ENCODE measurements around the gene IGLON5. TPM values are rescaled to one million over a fixed set of nuclear protein-coding genes. Genes with fewer than 3 reads are reported as not detected.

The IGLON5 gene
- total RNA-seq, 1 experiment from 2014 or later, result not detected

GRCh38 chr19:51375504-51376221 is 64.2 kb downstream of the IGLON5 start (continued):
- no peak for TF ChIP-seq EGR1 (IDR thresholded peaks at IDR 0.05; ENCODE audit: low read depth)

GRCh38 chr19:51377422-51377821 is 66.0 kb downstream of the IGLON5 start:
- intact Hi-C loops (cut with micrococcal nuclease), result no loop called here
- TF ChIP-seq ZNF274 (IDR thresholded peaks at IDR 0.05; ENCODE audit: low read depth, low read length) (no peak), SP1 (IDR thresholded peaks at IDR 0.05; ENCODE audit: low read depth) (no peak), RAD21 (IDR thresholded peaks at IDR 0.05; ENCODE audit: low read depth) (no peak), TCF7L2 (IDR thresholded peaks at IDR 0.05; ENCODE audit: borderline replicate concordance, extremely low read depth, insufficient read depth, insufficient read length) (no peak), ATF3 (IDR thresholded peaks at IDR 0.05) (no peak), EGR1 (IDR thresholded peaks at IDR 0.05; ENCODE audit: low read depth) (no peak), SIN3A (IDR thresholded peaks at IDR 0.05; ENCODE audit: low read depth) (no peak)
- TF ChIP-seq, protein P1, sequence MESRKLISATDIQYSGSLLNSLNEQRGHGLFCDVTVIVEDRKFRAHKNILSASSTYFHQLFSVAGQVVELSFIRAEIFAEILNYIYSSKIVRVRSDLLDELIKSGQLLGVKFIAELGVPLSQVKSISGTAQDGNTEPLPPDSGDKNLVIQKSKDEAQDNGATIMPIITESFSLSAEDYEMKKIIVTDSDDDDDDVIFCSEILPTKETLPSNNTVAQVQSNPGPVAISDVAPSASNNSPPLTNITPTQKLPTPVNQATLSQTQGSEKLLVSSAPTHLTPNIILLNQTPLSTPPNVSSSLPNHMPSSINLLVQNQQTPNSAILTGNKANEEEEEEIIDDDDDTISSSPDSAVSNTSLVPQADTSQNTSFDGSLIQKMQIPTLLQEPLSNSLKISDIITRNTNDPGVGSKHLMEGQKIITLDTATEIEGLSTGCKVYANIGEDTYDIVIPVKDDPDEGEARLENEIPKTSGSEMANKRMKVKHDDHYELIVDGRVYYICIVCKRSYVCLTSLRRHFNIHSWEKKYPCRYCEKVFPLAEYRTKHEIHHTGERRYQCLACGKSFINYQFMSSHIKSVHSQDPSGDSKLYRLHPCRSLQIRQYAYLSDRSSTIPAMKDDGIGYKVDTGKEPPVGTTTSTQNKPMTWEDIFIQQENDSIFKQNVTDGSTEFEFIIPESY (IDR thresholded peaks at IDR 0.05; ENCODE audit: extremely low read depth, insufficient replicate concordance, low read length), result no peak
- Histone ChIP-seq H3K9ac (ENCODE audit: low read length) (no peak overlapping the region), H3K36me3 (ENCODE audit: control insufficient read depth in 1 of 2, insufficient read depth in 2 of 2, low read length in 2 of 2) (no peaks in the 10 kb centered on the region), H3K9me3 (ENCODE audit: control insufficient read depth in 1 of 2, insufficient read depth in 1 of 2, low read depth in 1 of 2, low read length in 2 of 2) (no peaks in the 10 kb centered on the region), H4K20me1 (ENCODE audit: insufficient read depth) (no peaks in the 10 kb centered on the region), H2AFZ (ENCODE audit: low read depth, low read length, poor library complexity, severe bottlenecking) (no peak overlapping the region), H3K27me3 (ENCODE audit: insufficient read depth, low read length) (no peaks in the 10 kb centered on the region), H3K4me2 (ENCODE audit: low read length) (no peak overlapping the region), H3K4me1 (ENCODE audit: control insufficient read depth in 1 of 2, insufficient read depth in 2 of 2, low read length in 2 of 2) (peaks cover 0 to 12% of the 10 kb centered on the region in 2 experiments; a peak in 2 of 4 replicates), H3K79me2 (ENCODE audit: insufficient read depth, low read length) (no peaks in the 10 kb centered on the region), H3K27ac (ENCODE audit: low read depth, low read length) (no peak overlapping the region), H3K9me2 (ENCODE audit: insufficient read depth) (no peaks in the 10 kb centered on the region), H3K4me3 (replicated peaks in 1 of 2; ENCODE audit: low read depth in 1 of 2, low read length in 2 of 2) (no peak overlapping the region)
- ATAC-seq (no peak), DNase-seq (ENCODE audit: low read depth, low spot score) (no peak)
- RAD21 ChIA-PET (ENCODE audit: low non-redundant PET in 1 of 2, low total read pairs in 2 of 2, uncharacterized antibody in 2 of 2, unreplicated experiment in 2 of 2), result no interaction called here
- POLR2A ChIA-PET, result no interaction called here
- CTCF ChIA-PET, result no interaction called here
- no TSS peak for BruUV-seq (replicated peaks)
